Amniotic stem cell (primary cell): Measurements from ENCODE around the gene COL26A1.
"Not testable (repeated sequence)": the region's sequence is repeated elsewhere in the genome, so short reads cannot be mapped to it uniquely, and the experiment has no call there.

Experiments
- DNase-seq: peaks from one replicate; lab custom pipeline; 2025; lab: John Stamatoyannopoulos, UW

The COL26A1 gene

DNA sequence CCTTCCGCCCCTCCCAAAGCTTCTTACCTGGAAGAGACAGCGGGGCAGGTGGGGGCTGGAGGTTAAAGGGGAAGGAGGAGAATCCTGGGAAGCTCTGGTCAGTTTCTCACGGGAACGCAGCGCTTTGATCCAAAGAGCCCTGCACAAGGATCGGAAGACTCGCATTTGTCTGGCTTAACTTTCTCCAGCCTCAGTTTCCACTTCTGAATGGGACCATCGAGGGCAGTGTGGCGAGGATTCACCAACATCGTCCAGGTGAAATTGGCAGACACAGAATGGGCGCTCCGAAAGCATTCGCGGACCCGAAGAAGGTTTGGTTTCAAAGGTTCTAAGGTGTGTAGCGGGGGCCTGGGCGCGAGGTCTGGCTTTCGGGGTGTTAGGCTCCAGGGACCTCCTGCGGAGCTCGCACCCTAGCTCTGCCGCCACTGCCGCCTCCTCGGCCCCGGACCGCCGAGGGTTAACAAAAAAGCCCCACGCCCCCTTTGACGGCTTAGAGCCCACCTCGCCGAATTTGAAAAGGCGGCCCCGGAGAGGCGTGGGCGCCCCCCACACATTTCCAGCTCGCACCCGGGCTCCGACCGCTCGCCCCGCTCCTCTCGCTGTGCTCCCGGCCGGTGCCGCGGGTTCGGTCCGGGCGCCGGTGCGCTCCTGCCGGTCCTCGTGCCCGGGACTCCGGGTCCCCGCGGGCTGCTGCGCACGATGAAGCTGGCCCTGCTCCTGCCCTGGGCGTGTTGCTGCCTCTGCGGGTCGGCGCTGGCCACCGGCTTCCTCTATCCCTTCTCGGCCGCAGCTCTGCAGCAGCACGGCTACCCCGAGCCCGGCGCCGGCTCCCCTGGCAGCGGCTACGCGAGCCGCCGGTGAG is at the start of gene COL26A1:
Gene COL26A1 (plus strand): TSS at position 542 of the 862 bp plus-strand sequence. CDS start 158 bp downstream, at position 700.
- no peak for DNase-seq

GRCh38 chr7:101315336-101315735 is 47.3 kb upstream of the COL26A1 start:
- peak; percentile 8 for DNase-seq

DNA sequence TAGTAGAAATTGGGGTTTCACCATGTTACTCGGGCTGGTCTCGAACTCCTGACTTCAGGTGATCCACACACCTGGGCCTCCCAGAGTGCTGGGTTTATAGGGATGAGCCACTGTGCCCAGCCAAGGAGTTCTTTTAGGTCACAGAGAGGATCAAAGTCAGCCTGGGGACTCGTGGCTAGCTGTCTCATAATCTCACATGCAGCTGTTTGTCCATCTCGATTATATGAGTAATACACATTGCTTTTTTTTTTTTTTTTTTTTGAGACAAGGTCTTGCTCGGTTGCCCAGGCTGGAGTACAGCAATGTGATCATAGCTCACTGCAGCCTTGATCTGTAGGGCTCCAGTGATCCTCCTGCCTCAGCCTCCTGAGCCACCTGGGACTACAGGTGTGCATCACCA is 43.3 kb upstream of the COL26A1 start:
- no peak for DNase-seq

DNA sequence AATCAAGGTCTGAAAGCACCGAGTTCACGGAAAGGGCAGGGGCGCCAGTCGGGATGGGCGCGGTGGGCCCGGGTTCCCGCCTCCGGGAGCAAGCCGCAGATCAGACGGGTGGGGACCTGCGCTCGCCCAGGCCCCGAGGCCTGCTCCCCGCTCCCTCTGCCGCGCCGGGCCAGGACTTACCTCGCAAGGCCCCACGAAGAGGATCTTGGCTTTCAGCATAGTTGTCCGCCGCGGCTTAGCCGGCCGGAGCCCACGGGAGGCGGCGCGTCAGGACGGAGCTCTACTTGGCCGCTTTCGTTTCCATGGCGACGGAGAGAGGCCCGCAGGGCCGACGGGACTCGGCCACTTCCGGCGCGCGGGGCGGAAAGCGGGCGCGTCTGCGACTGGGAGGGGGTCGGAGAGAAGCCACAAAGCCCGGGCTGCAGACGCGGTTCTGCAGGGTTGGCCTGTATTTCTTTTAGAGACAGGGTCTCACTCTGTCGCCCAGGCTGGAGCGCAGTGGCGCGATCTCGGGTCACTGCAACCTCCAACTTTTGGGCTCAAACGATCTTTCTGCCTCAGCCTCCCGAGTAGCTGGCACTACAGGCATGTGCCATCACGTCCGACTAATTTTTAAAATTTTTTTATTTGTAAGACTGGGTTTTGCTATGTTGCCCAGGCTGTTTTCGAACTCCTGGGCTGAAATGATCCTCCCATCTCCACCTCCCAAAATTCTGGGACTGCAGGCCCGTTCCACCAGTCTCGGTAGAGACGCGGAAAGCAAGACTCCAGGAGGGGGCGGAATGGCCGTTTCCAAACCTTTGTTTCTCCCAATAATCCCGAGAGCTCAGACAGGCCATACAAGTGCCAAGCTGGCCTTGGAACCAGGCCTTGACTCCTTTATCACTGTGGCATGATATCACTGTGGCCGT is 40.9 kb upstream of the COL26A1 start, which contains the start of gene IFT22:
Gene IFT22 (minus strand): TSS at position 322 of the 911 bp plus-strand sequence. CDS start 103 bp downstream, at position 219.
- peak; percentile 92 for DNase-seq

GRCh38 chr7:101328159-101328558 is 34.5 kb upstream of the COL26A1 start:
- DNase-seq = no peak

- DNase-seq = no peak
Measured at GRCh38 chr7:101330011-101330484, 32.6 kb upstream of the COL26A1 start.

DNA sequence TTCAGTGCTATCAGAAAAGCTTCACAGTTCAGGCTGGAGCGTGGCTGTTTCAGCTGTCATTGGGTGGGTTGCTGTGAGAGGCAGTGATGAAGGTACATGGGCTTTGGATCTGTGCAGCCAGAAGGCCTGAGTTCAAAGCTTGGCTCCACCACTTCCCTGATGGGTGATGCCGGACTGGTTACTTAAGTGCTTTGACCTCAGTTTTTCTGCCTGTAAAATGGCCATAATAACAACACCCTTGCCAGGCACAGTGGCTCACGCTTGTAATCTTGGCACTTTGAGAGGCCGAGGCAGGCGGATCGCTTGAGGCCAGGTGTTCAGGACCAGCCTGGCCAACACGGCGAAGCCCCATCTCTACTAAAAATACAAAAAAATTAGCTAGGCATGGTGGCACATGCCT is 30.6 kb upstream of the COL26A1 start:
- no peak for DNase-seq

DNA sequence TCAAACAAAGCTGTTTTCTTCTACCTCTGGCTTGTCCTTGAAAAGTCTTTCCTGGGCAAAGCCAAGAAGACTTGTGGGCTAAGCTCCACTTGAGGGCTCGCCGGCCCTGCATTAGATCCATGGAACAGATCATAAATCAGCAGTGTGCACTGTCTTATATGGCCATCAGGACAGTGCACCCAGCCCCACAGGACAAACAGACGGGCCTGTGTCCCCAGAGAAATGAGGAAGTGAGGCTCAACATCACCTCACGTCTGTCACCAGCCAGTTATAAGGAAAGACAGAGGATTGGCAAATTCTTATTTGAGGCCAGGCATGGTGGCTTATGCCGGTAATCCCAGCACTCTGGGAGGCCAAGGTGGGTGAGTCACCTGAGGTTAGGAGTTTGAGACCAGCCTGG is 28.8 kb upstream of the COL26A1 start:
- DNase-seq = no peak

- DNase-seq = no peak
Measured at GRCh38 chr7:101340379-101340778, 22.3 kb upstream of the COL26A1 start.

GRCh38 chr7:101342892-101343291 is 19.8 kb upstream of the COL26A1 start:
- no peak for DNase-seq

- DNase-seq = no peak
Measured at GRCh38 chr7:101347477-101347876, 15.2 kb upstream of the COL26A1 start.

DNA sequence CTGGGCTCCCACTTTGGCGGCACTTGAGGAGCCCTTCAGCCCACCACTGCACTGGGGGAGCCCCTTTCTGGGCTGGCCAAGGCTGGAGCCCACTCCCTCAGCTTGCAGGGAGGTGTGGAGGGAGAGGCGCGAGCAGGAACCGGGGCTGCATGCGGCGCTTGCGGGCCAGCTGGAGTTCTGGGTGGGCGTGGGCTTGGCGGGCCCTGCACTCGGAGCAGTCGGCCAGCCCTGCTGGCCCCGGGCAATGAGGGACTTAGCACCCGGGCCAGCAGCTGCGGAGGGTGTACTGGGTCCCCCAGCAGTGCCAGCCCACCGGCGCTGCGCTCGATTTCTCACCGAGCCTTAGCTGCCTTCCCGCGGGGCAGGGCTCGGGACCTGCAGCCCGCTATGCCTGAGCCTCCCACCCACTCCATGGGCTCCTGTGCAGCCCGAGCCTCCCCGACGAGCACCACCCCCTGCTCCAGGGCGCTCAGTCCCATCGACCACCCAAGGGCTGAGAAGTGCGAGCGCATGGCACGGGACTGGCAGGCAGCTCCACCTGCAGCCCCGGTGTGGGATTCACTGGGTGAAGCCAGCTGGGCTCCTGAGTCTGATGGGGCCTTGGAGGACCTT is 14.1 kb upstream of the COL26A1 start:
- DNase-seq = not testable (repeated sequence)

GRCh38 chr7:101349300-101349699 is 13.4 kb upstream of the COL26A1 start:
- DNase-seq = not testable (repeated sequence)

DNA sequence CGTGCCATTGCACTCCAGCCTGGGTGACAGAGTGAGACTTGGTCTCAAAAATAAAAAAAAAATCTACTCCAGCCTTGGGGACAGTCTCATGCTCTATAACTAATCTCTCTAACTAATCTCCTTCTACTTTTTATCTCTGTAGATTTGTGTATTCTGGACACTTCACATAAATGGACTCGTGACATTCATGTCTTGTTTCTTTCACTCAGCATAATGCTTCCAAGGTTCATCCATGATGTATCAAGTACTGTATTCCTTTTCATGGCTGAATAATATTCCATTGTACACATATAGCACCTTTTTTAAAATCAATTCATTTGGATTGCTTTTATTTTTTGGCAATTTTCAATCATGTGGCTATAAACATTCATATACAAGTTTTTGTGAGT is 9.8 kb upstream of the COL26A1 start:
- DNase-seq = no peak

GRCh38 chr7:101357433-101357832 is 5.2 kb upstream of the COL26A1 start:
- no peak for DNase-seq

GRCh38 chr7:101363196-101363733 is 590 bp downstream of the COL26A1 start:
- no peak for DNase-seq

DNA sequence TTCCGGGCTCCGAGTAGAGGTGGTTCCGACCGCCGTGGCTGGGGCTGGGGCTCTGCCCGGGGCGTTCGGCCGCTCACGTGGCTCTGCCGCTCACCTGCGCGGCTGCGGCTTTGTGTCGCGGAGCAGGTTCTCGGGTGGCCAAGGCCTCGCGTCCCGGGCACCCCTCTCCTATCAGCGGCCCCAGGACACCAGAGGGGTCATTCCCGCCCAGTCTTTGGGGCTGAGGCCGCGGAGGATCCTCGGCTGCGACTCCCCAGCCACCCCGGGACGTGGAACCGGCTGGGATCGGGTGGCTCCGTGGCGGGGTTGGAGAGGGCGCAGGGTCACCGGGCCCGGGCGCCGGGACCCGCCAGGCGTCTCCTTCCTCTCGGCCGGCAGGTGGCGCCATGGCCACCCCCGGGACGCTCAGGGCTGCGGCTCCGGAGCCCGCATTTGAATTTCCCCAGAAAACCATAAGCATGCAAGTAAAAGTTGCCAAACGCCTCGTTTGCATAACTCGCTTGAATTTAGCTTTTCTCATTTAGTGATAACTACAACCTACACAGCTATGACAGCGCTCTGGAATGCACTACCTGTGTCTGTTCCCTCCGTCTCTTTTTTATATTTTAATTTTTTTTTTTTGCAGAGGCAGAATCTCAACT is 1.2 kb downstream of the COL26A1 start:
- DNase-seq = no peak

- DNase-seq = no peak
Measured at GRCh38 chr7:101365956-101366355, 3.3 kb downstream of the COL26A1 start.

DNA sequence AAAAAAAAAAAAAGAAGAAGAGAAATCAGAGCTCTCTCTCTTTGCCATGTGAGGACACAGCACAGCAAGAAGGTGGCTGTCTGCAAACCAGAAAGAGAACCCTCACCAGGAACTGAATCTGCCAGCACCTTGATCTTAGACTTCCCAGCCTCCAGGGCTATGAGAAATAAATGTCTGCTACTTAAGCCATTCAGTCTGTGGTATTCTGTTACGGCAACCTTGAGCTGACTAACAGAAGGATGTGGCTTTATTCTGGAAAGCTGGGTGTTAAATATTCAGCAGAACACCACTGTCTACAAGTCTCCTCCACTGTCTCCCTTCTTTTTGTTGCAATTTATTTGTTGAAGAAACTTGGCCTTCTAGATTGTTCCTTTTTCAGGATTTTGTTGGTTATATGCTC is 5.0 kb downstream of the COL26A1 start:
- DNase-seq = no peak

DNA sequence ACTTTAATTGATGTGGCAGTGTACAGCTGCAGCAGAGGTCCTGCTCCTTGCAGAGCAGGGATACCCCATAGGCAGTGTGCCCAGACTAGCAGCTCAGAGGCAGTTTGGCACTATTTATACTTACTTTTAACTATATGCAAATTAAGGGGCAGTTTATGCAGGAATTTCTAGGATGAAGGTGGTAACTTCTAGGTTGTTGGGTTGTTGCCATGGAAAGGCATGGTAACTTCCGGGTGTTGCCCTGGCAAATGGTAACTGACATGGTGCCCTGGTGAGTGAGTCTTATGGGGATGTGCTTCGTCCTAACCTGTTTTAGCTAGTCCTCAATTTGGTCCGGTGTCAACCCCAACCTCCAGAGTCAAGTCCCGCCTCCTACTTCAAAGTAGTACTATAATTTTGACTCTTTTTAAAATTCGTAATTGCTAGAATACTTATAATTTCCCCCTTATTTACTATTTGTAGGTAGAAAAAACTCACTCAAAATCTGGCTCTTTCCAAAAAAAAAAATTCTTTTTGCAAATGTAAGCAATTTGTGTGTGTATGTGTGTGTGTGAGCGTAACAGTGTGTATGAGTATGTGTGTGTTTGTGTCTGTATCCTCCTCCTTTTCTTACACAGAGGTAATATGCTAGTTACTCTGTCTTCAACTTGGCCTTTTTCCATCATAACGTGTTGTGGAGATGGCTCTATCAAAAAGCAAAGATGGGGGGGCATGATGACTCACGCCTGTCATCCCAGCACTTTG is 5.9 kb downstream of the COL26A1 start:
- DNase-seq = no peak

- DNase-seq = no peak
Measured at GRCh38 chr7:101370836-101371235, 8.2 kb downstream of the COL26A1 start.
